OCI-LY1 (cell line): ENCODE results near the gene CAB39L.

ENCODE experiments used
- EZH2 ChIP-seq: fragments of 200-600 bp; sonication (generic), shearing (Covaris generic); IDR thresholded peaks from 2 replicates; pipeline ENCODE4 v1.8.0; 2017; ENCODE audit warnings: borderline replicate concordance, mixed run types, mild to moderate bottlenecking, antibody characterized with exemption, low read length, moderate library complexity, mixed read lengths
- TF ChIP-seq, protein P1 (sequence below): fragments of 200-600 bp; sonication (generic), shearing (Covaris generic); IDR thresholded peaks from 2 replicates; pipeline ENCODE4 v1.5.1; 2017; ENCODE audit warnings: mild to moderate bottlenecking, antibody characterized with exemption, low read length, moderate library complexity, mixed read lengths

DNA sequence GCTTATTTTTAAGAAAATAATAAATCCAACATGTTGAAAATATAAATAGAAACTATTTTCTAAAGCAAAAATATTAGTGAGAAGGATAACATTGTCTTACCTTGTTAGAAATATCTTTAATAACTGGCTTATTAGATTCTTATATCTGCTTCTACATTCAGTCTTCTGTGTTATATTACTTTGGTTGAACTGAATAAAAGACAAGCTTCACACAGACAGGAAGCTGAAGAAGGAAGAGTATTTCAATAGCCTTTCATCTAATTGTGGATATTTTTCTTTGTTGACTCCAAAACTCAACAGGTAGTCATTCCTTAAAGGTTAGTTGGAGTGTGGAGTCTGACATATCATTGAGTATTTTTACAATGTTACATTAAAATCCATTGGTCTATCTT is 11.1 kb upstream of the CAB39L start:
- TF ChIP-seq, protein P1, sequence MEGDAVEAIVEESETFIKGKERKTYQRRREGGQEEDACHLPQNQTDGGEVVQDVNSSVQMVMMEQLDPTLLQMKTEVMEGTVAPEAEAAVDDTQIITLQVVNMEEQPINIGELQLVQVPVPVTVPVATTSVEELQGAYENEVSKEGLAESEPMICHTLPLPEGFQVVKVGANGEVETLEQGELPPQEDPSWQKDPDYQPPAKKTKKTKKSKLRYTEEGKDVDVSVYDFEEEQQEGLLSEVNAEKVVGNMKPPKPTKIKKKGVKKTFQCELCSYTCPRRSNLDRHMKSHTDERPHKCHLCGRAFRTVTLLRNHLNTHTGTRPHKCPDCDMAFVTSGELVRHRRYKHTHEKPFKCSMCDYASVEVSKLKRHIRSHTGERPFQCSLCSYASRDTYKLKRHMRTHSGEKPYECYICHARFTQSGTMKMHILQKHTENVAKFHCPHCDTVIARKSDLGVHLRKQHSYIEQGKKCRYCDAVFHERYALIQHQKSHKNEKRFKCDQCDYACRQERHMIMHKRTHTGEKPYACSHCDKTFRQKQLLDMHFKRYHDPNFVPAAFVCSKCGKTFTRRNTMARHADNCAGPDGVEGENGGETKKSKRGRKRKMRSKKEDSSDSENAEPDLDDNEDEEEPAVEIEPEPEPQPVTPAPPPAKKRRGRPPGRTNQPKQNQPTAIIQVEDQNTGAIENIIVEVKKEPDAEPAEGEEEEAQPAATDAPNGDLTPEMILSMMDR, result no peak
- no peak for TF ChIP-seq EZH2
